MM.1S (cell line): ENCODE data around the gene FGGY.

Source experiments
- DNase-seq: peaks from one replicate; pipeline ENCODE4 v3.0.0-alpha.2; 2015
- H2AFZ ChIP-seq: fragments of 300-600 bp; sonication (generic); 2 replicates; pipeline ENCODE4 v1.6.0; 2016; ENCODE audit warnings: antibody characterized with exemption, low read length
- H3F3A ChIP-seq: fragments of 300-600 bp; sonication (generic); 2 replicates; pipeline ENCODE4 v1.6.1; 2016; ENCODE audit warnings: mild to moderate bottlenecking, antibody characterized with exemption, low read length, moderate library complexity, mixed read lengths; ENCODE audit not compliant: insufficient read depth
- H3K27ac ChIP-seq: fragments of 300-600 bp; sonication (generic); 2 replicates; pipeline ENCODE4 v1.5.1; 2016; ENCODE audit warnings: mild to moderate bottlenecking, low read length
- H3K27me3 ChIP-seq: fragments of 300-600 bp; sonication (generic); replicated peaks from 2 replicates; pipeline ENCODE4 v1.6.0; 2016; ENCODE audit warnings: low read length; ENCODE audit not compliant: insufficient read depth
- H3K36me3 ChIP-seq: fragments of 300-600 bp; sonication (generic); replicated peaks from 2 replicates; pipeline ENCODE4 v1.6.1; 2016; ENCODE audit warnings: mild to moderate bottlenecking, low read length, mixed read lengths; ENCODE audit not compliant: insufficient read depth
- H3K4me1 ChIP-seq: fragments of 300-600 bp; sonication (generic); 2 replicates; pipeline ENCODE4 v1.6.1; 2016; ENCODE audit warnings: low read length, mixed read lengths
- H3K4me2 ChIP-seq: fragments of 300-600 bp; sonication (generic); 2 replicates; pipeline ENCODE4 v1.6.0; 2016; ENCODE audit warnings: low read depth, low read length
- H3K4me3 ChIP-seq: fragments of 300-600 bp; sonication (generic); 2 replicates; pipeline ENCODE4 v1.5.1; 2016; ENCODE audit warnings: low read length, mixed read lengths
- H3K79me2 ChIP-seq: fragments of 300-600 bp; sonication (generic); 2 replicates; pipeline ENCODE4 v1.6.1; 2016; ENCODE audit warnings: mixed run types, low read length, mixed read lengths
- H3K9ac ChIP-seq: fragments of 300-600 bp; sonication (generic); 2 replicates; pipeline ENCODE4 v1.6.1; 2016; ENCODE audit warnings: low read length, mixed read lengths
- H3K9me2 ChIP-seq: fragments of 300-600 bp; sonication (generic); replicated peaks from 2 replicates; pipeline ENCODE4 v1.6.1; 2016; ENCODE audit warnings: mild to moderate bottlenecking, low read length, mixed read lengths; ENCODE audit not compliant: insufficient read depth
- H3K9me3 ChIP-seq: fragments of 300-600 bp; sonication (generic); replicated peaks from 2 replicates; pipeline ENCODE4 v1.6.1; 2016; ENCODE audit warnings: mild to moderate bottlenecking, low read length, mixed read lengths; ENCODE audit not compliant: insufficient read depth
- H4K20me1 ChIP-seq: fragments of 300-600 bp; sonication (generic); 2 replicates; pipeline ENCODE4 v1.6.1; 2016; ENCODE audit warnings: mild to moderate bottlenecking, low read length, moderate library complexity, mixed read lengths; ENCODE audit not compliant: insufficient read depth
- EZH2 ChIP-seq: fragments of 300-600 bp; sonication (generic); optimal IDR thresholded peaks from 2 replicates; pipeline ENCODE3; 2017; ENCODE audit warnings: low read depth, mild to moderate bottlenecking, antibody characterized with exemption, low read length, mixed read lengths
- EZH2phosphoT487 ChIP-seq: fragments of 300-600 bp; sonication (generic); IDR thresholded peaks from 2 replicates; pipeline ENCODE4 v1.6.1; 2018; ENCODE audit warnings: antibody characterized with exemption, low read length
- TF ChIP-seq, protein P1 (sequence below): fragments of 300-600 bp; sonication (generic); IDR thresholded peaks from 2 replicates; pipeline ENCODE4 v1.5.1; 2016; ENCODE audit warnings: antibody characterized with exemption, low read length, mixed read lengths

FGGY gene

GRCh38 chr1:59343576-59343840 lies 46.6 kb downstream of the FGGY start:
- H3K9me2 ChIP-seq: no peaks in the 10 kb centered on the region
- no peaks in the 10 kb centered on the region for H3K9me3 ChIP-seq
- H3K9ac ChIP-seq: no peak overlapping the region
- H3K27me3 ChIP-seq: no peaks in the 10 kb centered on the region
- no peak overlapping the region for H3K4me2 ChIP-seq
- TF ChIP-seq, protein P1, sequence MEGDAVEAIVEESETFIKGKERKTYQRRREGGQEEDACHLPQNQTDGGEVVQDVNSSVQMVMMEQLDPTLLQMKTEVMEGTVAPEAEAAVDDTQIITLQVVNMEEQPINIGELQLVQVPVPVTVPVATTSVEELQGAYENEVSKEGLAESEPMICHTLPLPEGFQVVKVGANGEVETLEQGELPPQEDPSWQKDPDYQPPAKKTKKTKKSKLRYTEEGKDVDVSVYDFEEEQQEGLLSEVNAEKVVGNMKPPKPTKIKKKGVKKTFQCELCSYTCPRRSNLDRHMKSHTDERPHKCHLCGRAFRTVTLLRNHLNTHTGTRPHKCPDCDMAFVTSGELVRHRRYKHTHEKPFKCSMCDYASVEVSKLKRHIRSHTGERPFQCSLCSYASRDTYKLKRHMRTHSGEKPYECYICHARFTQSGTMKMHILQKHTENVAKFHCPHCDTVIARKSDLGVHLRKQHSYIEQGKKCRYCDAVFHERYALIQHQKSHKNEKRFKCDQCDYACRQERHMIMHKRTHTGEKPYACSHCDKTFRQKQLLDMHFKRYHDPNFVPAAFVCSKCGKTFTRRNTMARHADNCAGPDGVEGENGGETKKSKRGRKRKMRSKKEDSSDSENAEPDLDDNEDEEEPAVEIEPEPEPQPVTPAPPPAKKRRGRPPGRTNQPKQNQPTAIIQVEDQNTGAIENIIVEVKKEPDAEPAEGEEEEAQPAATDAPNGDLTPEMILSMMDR: no peak
- TF ChIP-seq EZH2 (no peak), EZH2phosphoT487 (no peak)
- H3K27ac ChIP-seq: no peak overlapping the region
- H2AFZ ChIP-seq: no peak overlapping the region
- H3K79me2 ChIP-seq: no peaks in the 10 kb centered on the region
- no peak overlapping the region for H3K4me3 ChIP-seq
- H3F3A ChIP-seq: no peaks in the 10 kb centered on the region
- DNase-seq: no peak
- H3K36me3 ChIP-seq: no peaks in the 10 kb centered on the region
- H4K20me1 ChIP-seq: no peaks in the 10 kb centered on the region
- H3K4me1 ChIP-seq: no peaks in the 10 kb centered on the region

GRCh38 chr1:59345221-59345620 lies 48.3 kb downstream of the FGGY start:
- Histone ChIP-seq H3K9me3 (no peaks in the 10 kb centered on the region), H3K27ac (no peak overlapping the region), H3K9me2 (no peaks in the 10 kb centered on the region), H3K79me2 (no peaks in the 10 kb centered on the region), H3K4me3 (no peak overlapping the region), H3K9ac (no peak overlapping the region), H2AFZ (no peak overlapping the region), H3K27me3 (no peaks in the 10 kb centered on the region), H3K36me3 (no peaks in the 10 kb centered on the region), H4K20me1 (no peaks in the 10 kb centered on the region), H3K4me2 (no peak overlapping the region), H3F3A (no peaks in the 10 kb centered on the region), H3K4me1 (no peaks in the 10 kb centered on the region)
- TF ChIP-seq, protein P1: no peak
- TF ChIP-seq EZH2phosphoT487 (no peak), EZH2 (no peak)
- no peak for DNase-seq

DNA sequence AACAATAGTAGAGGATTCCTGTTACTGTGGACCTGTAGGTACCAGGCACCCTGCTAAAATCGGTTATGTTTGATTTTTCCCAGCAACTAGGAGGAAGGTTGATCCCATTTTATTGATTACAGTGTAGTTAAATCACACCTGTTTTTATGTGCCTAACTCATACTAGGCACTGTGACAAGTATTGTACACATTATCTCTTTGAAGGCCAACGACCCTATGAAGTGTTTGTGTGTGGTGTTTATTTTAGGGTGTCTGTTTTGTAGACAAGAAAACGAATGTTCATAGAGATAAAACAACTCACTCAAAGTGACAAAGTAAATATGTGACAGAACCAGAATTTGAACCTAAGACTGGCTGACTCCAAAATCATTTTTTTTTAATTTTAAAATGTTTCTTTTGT lies 49.5 kb downstream of the FGGY start:
- Histone ChIP-seq H3K4me1 (no peaks in the 10 kb centered on the region), H3F3A (no peaks in the 10 kb centered on the region), H3K36me3 (no peaks in the 10 kb centered on the region), H3K9ac (no peak overlapping the region), H2AFZ (no peak overlapping the region), H3K4me3 (no peak overlapping the region), H4K20me1 (no peaks in the 10 kb centered on the region), H3K9me2 (no peaks in the 10 kb centered on the region), H3K9me3 (no peaks in the 10 kb centered on the region), H3K27me3 (no peaks in the 10 kb centered on the region), H3K27ac (no peak overlapping the region), H3K79me2 (no peaks in the 10 kb centered on the region), H3K4me2 (no peak overlapping the region)
- no peak for TF ChIP-seq EZH2phosphoT487
- TF ChIP-seq, protein P1: no peak
- TF ChIP-seq EZH2: no peak
- DNase-seq: no peak

- no peak for DNase-seq
- Histone ChIP-seq H3K4me2 (no peak overlapping the region), H3K9me2 (no peaks in the 10 kb centered on the region)
Observed at GRCh38 chr1:59349101-59349500, 52.2 kb downstream of the FGGY start.

More at GRCh38 chr1:59349101-59349500, 52.2 kb downstream of the FGGY start:
- Histone ChIP-seq H3K9ac (no peak overlapping the region), H3K9me3 (no peaks in the 10 kb centered on the region), H4K20me1 (no peaks in the 10 kb centered on the region), H2AFZ (no peak overlapping the region), H3K4me1 (no peaks in the 10 kb centered on the region), H3F3A (no peaks in the 10 kb centered on the region), H3K27ac (no peak overlapping the region), H3K4me3 (no peak overlapping the region), H3K27me3 (no peaks in the 10 kb centered on the region), H3K79me2 (no peaks in the 10 kb centered on the region), H3K36me3 (no peaks in the 10 kb centered on the region)
- TF ChIP-seq, protein P1: no peak
